ENCODE data around the gene TAOK1. TPM values are rescaled to one million over a fixed set of nuclear protein-coding genes. Genes with fewer than 3 reads are reported as not detected.

TAOK1 gene
- polyA plus RNA-seq, 2 of the 4 experiments (the other 2 are of a cell fraction), result 18.2 to 46.7 TPM

DNA sequence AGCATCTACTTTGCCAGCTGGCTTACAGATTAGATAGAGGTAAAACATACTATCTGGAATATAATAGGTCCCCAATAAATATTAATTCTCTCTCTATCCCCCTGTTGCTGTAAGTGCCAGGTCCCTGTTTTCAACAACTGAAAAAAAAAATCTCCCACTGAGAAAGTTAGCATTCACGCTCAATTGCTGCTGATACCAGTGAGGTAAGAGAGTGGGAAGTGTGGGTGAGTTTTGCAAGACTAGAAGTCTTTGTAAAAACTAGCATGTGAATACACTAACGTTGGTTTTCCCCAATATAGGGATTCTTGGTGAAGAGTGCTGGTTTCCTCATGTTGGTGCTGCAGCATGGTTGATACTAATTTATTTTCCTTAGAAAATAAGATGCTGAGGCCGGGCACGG is 11.7 kb upstream of the TAOK1 start (continued):
- TF ChIP-seq, protein P1, sequence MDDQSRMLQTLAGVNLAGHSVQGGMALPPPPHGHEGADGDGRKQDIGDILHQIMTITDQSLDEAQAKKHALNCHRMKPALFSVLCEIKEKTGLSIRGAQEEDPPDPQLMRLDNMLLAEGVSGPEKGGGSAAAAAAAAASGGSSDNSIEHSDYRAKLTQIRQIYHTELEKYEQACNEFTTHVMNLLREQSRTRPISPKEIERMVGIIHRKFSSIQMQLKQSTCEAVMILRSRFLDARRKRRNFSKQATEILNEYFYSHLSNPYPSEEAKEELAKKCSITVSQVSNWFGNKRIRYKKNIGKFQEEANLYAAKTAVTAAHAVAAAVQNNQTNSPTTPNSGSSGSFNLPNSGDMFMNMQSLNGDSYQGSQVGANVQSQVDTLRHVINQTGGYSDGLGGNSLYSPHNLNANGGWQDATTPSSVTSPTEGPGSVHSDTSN (IDR thresholded peaks at IDR 0.05), result no peak

DNA sequence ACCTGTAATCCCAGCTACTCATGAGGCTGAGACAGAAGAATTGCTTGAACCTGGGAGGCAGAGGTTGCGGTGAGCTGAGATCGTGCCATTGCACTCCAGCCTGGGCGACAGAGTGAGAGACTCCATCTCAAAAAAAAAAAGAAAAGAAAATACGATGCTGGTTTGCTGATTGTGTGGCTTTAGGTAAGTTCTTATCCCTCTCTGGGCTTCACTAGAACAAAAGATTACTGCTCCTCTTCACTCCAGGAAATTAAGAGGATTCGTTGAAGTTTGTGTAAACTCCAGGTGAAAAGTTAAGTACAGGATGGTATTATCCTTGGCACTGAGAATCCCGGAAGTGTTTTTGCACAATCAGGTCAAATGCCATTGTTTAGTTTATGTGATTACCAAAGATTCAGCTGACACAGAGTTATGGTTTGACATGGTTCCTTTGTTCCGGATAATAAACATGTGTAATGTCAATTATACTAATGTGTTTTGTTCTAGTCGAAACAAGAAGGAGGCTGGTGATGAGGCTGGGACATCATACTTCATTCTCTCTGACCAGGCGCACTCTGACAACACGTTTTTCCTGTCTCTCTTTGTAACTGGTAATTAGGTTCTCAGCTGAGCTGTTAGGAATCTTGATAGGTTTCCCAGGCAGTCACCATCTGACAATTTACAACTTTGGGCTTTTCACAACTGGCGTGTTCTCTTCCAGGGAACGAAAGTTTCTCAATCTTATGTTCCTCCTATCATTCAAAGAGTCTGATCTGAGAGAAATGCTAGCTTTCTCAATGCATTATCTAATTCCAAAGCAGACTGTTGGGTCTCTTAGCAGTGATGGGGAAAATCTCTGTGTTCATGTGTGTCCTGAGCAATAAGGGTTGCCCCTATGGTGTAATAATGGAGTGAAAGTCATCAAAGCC is 10.8 kb upstream of the TAOK1 start:
- peak overlapping the region in 1 of 2 experiments; percentile 15; a peak in 1 of 6 replicates for H3K27ac ChIP-seq
- FAIRE-seq (peak; percentile 23), DNase-seq (ENCODE audit: low read depth in 1 of 2, low spot score in 1 of 2) (no peak), ATAC-seq (no peak)
- H3K4me3 ChIP-seq, result no peak overlapping the region
- no peaks in the 10 kb centered on the region for H3K9me3 ChIP-seq
- CTCF ChIA-PET, result interaction anchor here (0.6 to 9.5 kb wide), 5 partner anchors 9 to 218 kb away, joined by 3 to 147 read pairs (median 3); no protein-coding TSS in a partner anchor
- 68% methylated on average over 12 of the region's 12 CpGs for WGBS (ENCODE audit: missing lambda C conversion rate)
- no peak for TF ChIP-seq EHMT2 (IDR thresholded peaks at IDR 0.05; ENCODE audit: low read depth)
- no peak for TF ChIP-seq NPAS2 (CRISPR knock-in tag; IDR thresholded peaks at IDR 0.05; ENCODE audit: borderline replicate concordance)
- no peak for TF ChIP-seq TFCP2L1 (CRISPR knock-in tag; IDR thresholded peaks at IDR 0.05)
- peak; percentile 53 for TF ChIP-seq MAFK (IDR thresholded peaks at IDR 0.05; ENCODE audit: partially characterized antibody)
- peak overlapping the region; percentile 2; the same call in 2 of the 3 replicates for H3K4me2 ChIP-seq
- peaks cover 43% of the 10 kb centered on the region for H3K4me1 ChIP-seq
- POLR2A ChIA-PET, result interaction anchor here (0.7 to 1.6 kb wide), 3 partner anchors 11 to 248 kb away, joined by 3 to 7 read pairs (median 6); partner anchors contain the start of gene TAOK1

DNA sequence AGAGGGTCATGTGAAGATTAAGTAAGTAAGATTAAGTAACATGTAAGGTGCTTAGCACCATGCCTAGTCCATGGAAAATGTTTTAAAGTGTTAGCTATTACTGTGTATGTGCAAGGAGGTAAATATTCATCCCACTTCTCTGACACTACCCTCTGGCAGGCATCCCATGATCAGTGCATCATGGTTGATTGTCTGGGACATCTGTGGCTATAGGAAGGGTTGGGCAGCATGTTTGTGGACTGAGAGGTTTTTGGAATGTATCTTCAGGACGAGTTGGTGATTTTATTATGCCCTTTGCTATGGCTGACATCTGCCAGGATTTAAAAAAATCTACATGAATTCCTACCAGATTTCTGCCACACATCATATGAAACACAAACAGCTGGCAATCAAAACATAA is 6.5 kb upstream of the TAOK1 start:
- CTCF ChIA-PET, result interaction anchor here (0.6 to 9.5 kb wide), 12 partner anchors 9 to 373 kb away, joined by 3 to 147 read pairs (median 4); partner anchors contain the start of genes ABHD15 and ANKRD13B
- no peak overlapping the region for H3K4me2 ChIP-seq

More for the DNA sequence above, 6.5 kb upstream of the TAOK1 start:
- TF ChIP-seq NR3C1 (IDR thresholded peaks at IDR 0.05) (no peak), GATA3 (IDR thresholded peaks at IDR 0.05; ENCODE audit: borderline replicate concordance) (no peak), HDAC2 (IDR thresholded peaks at IDR 0.05) (no peak), KDM5A (IDR thresholded peaks at IDR 0.05) (no peak), RAD21 (conservative IDR thresholded peaks at IDR 0.05 in 1 of 2, IDR thresholded peaks at IDR 0.05 in 1 of 2) (no peak), PHF8 (IDR thresholded peaks at IDR 0.05; ENCODE audit: borderline replicate concordance, low read depth) (no peak), ZFP36 (IDR thresholded peaks at IDR 0.05; ENCODE audit: borderline replicate concordance, partially characterized antibody) (no peak), ZSCAN20 (CRISPR knock-in tag; IDR thresholded peaks at IDR 0.05) (no peak), RFX5 (IDR thresholded peaks at IDR 0.05) (no peak), CHD2 (IDR thresholded peaks at IDR 0.05; ENCODE audit: low read length, partially characterized antibody) (no peak), FOSB (CRISPR knock-in tag; IDR thresholded peaks at IDR 0.05) (no peak), HEYL (CRISPR knock-in tag; IDR thresholded peaks at IDR 0.05) (no peak), MYC (IDR thresholded peaks at IDR 0.05; ENCODE audit: borderline replicate concordance, low read length) (no peak), MAZ (IDR thresholded peaks at IDR 0.05; ENCODE audit: borderline replicate concordance, low read depth, low read length) (no peak), FOSL2 (IDR thresholded peaks at IDR 0.05) (no peak), FOSL2 (CRISPR knock-in tag; IDR thresholded peaks at IDR 0.05) (no peak)
- TF ChIP-seq, protein P2, sequence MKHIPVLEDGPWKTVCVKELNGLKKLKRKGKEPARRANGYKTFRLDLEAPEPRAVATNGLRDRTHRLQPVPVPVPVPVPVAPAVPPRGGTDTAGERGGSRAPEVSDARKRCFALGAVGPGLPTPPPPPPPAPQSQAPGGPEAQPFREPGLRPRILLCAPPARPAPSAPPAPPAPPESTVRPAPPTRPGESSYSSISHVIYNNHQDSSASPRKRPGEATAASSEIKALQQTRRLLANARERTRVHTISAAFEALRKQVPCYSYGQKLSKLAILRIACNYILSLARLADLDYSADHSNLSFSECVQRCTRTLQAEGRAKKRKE (CRISPR knock-in tag; IDR thresholded peaks at IDR 0.05; ENCODE audit: low read depth), result no peak
- TF ChIP-seq, protein P1 (IDR thresholded peaks at IDR 0.05), result no peak
- TF ChIP-seq, protein P3, sequence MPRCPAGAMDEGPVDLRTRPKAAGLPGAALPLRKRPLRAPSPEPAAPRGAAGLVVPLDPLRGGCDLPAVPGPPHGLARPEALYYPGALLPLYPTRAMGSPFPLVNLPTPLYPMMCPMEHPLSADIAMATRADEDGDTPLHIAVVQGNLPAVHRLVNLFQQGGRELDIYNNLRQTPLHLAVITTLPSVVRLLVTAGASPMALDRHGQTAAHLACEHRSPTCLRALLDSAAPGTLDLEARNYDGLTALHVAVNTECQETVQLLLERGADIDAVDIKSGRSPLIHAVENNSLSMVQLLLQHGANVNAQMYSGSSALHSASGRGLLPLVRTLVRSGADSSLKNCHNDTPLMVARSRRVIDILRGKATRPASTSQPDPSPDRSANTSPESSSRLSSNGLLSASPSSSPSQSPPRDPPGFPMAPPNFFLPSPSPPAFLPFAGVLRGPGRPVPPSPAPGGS (IDR thresholded peaks at IDR 0.05), result no peak
- TF ChIP-seq, protein P4, sequence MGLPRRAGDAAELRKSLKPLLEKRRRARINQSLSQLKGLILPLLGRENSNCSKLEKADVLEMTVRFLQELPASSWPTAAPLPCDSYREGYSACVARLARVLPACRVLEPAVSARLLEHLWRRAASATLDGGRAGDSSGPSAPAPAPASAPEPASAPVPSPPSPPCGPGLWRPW (IDR thresholded peaks at IDR 0.05), result no peak
- Histone ChIP-seq H3K4me1 (peaks cover 17% of the 10 kb centered on the region), H3K4me3 (no peak overlapping the region), H3K27ac (no peak overlapping the region), H3K9me3 (no peaks in the 10 kb centered on the region)
- 18% methylated on average over 1 of the region's 1 CpG for WGBS (ENCODE audit: missing lambda C conversion rate)
- no peak for DNase-seq (ENCODE audit: low read depth in 1 of 2, low spot score in 1 of 2)
- no peak for ATAC-seq
- POLR2A ChIA-PET, result no interaction called here
- FAIRE-seq, result no peak
